H1 (cell line): ENCODE measurements around the gene OLFM1. TPM values are rescaled to one million over a fixed set of nuclear protein-coding genes. Genes with fewer than 3 reads are reported as not detected.

Experiments
- CTCF ChIA-PET: fragments of 300-600 bp; sonication (Branson Sonifier 250); formaldehyde crosslinking; loops from one replicate; lab custom pipeline; 2021; ENCODE audit not compliant: partially characterized antibody; lab: Charles Lee
- POLR2A ChIA-PET: fragments of 300-600 bp; sonication (Branson Sonifier 250); formaldehyde crosslinking; loops from one replicate; lab custom pipeline; 2021; ENCODE audit warnings: inconsistent platforms; ENCODE audit not compliant: partially characterized antibody; lab: Charles Lee
- DNase-seq, 2 experiments: peaks; one replicate each; pipeline versions ENCODE4 v3.0.0 to v3.0.0-alpha.2; 2010 to 2022; ENCODE audit warnings: low spot score in 2 of 2, low read depth in 1 of 2, mixed read lengths in 1 of 2
- FAIRE-seq: peaks from 2 replicates; lab custom pipeline; 2011; peaks lifted over from hg19 to GRCh38; lab: Jason Lieb, UNC
- H2AFZ ChIP-seq: 2 replicates; pipeline ENCODE4 v1.8.1; 2012; ENCODE audit warnings: low read length, inconsistent platforms
- H2AK5ac ChIP-seq: 2 replicates; pipeline ENCODE4 v1.6.1; 2013; ENCODE audit warnings: low read depth, low read length
- H2BK120ac ChIP-seq: replicated peaks from 2 replicates; pipeline ENCODE3; 2013; ENCODE audit warnings: low read depth, low read length, inconsistent platforms
- H2BK12ac ChIP-seq: 2 replicates; pipeline ENCODE4 v1.6.1; 2013; ENCODE audit warnings: low read depth, low read length
- H2BK15ac ChIP-seq: 2 replicates; pipeline ENCODE4 v1.6.1; 2013; ENCODE audit warnings: low read length
- H2BK20ac ChIP-seq: 2 replicates; pipeline ENCODE4 v1.6.1; 2013; ENCODE audit warnings: low read length
- H2BK5ac ChIP-seq: 2 replicates; pipeline ENCODE4 v1.6.1; 2013; ENCODE audit warnings: low read depth, low read length
- H3K14ac ChIP-seq: 2 replicates; pipeline ENCODE4 v1.6.1; 2013; ENCODE audit warnings: inconsistent platforms; ENCODE audit not compliant: insufficient read length
- H3K18ac ChIP-seq: 2 replicates; pipeline ENCODE4 v1.6.1; 2013; ENCODE audit warnings: low read length; ENCODE audit errors: extremely low read depth
- H3K23ac ChIP-seq: 2 replicates; pipeline ENCODE4 v1.6.1; 2013; ENCODE audit warnings: inconsistent platforms; ENCODE audit not compliant: insufficient read length
- H3K23me2 ChIP-seq: 2 replicates; pipeline ENCODE4 v1.6.1; 2013; ENCODE audit warnings: low read depth, low read length
- H3K27ac ChIP-seq: 2 replicates; pipeline ENCODE4 v1.6.1; 2011; ENCODE audit warnings: low read depth, low read length, inconsistent platforms
- H3K27me3 ChIP-seq, 4 experiments: replicated peaks in 1 of 4; 1 replicate in 1 of 4; 2 replicates in 3 of 4; pipeline versions ENCODE4 v1.6.1 to v1.8.1; 2011 to 2013; ENCODE audit warnings: low read length in 3 of 4, mild to moderate bottlenecking in 3 of 4, inconsistent platforms in 2 of 4, mixed read lengths in 2 of 4, moderate library complexity in 1 of 4; ENCODE audit not compliant: control insufficient read depth in 3 of 4, insufficient read depth in 3 of 4; ENCODE audit errors: extremely low read depth in 1 of 4
- H3K36me3 ChIP-seq, 4 experiments: 2 replicates each; pipeline versions ENCODE4 v1.6.1 to v1.8.1; 2011 to 2013; ENCODE audit warnings: mild to moderate bottlenecking in 4 of 4, low read length in 3 of 4, moderate library complexity in 2 of 4, control low read depth in 1 of 4, inconsistent platforms in 1 of 4; ENCODE audit not compliant: insufficient read depth in 4 of 4, control insufficient read depth in 2 of 4
- H3K4ac ChIP-seq: replicated peaks from 2 replicates; pipeline ENCODE3; 2013; ENCODE audit warnings: low read length, low read depth, mixed read lengths, inconsistent platforms; ENCODE audit not compliant: insufficient read length
- H3K4me1 ChIP-seq, 4 experiments: replicated peaks in 1 of 4; 1 replicate in 1 of 4; 2 replicates in 3 of 4; pipeline versions ENCODE4 v1.6.1 to v1.8.1; 2011 to 2013; ENCODE audit warnings: low read length in 3 of 4, inconsistent platforms in 2 of 4, mixed read lengths in 1 of 4; ENCODE audit not compliant: insufficient read depth in 4 of 4, control insufficient read depth in 3 of 4
- H3K4me2 ChIP-seq, 2 experiments: 2 replicates each; pipeline versions ENCODE4 v1.6.1 to v1.8.1; 2011 to 2013; ENCODE audit warnings: low read depth in 2 of 2, low read length in 2 of 2, control low read depth in 1 of 2, inconsistent platforms in 1 of 2, mild to moderate bottlenecking in 1 of 2; ENCODE audit not compliant: insufficient read depth in 1 of 2
- H3K4me3 ChIP-seq, 4 experiments: fragments of 200-600, 300-600 bp in 1 of 4; sonication (generic), shearing (Covaris generic), sonication (Bioruptor Twin) in 1 of 4; 2 replicates each; pipeline versions ENCODE4 v1.5.1 to v1.8.1; 2011 to 2016; ENCODE audit warnings: low read length in 4 of 4, low read depth in 3 of 4, control low read depth in 2 of 4, inconsistent platforms in 2 of 4, mild to moderate bottlenecking in 2 of 4, mixed read lengths in 1 of 4, moderate library complexity in 1 of 4; ENCODE audit not compliant: insufficient read depth in 2 of 4; ENCODE audit errors: extremely low read depth in 1 of 4
- H3K56ac ChIP-seq: replicated peaks from 2 replicates; pipeline ENCODE3; 2013; ENCODE audit warnings: low read depth, mild to moderate bottlenecking, mixed read lengths, low read length, inconsistent platforms; ENCODE audit not compliant: insufficient read length
- H3K79me1 ChIP-seq: 2 replicates; pipeline ENCODE4 v1.6.1; 2013; ENCODE audit warnings: low read depth, low read length, control low read depth
- H3K79me2 ChIP-seq, 2 experiments: 2 replicates each; pipeline versions ENCODE4 v1.6.1 to v1.8.1; 2012 to 2013; ENCODE audit warnings: low read length in 2 of 2, mild to moderate bottlenecking in 2 of 2, inconsistent platforms in 1 of 2; ENCODE audit not compliant: insufficient read depth in 2 of 2, control insufficient read depth in 1 of 2
- H3K9ac ChIP-seq, 4 experiments: replicated peaks in 1 of 4; 1 replicate in 1 of 4; 2 replicates in 3 of 4; pipeline versions ENCODE4 v1.6.1 to v1.8.1; 2011 to 2013; ENCODE audit warnings: low read depth in 3 of 4, low read length in 3 of 4, control low read depth in 2 of 4, mild to moderate bottlenecking in 2 of 4, moderate library complexity in 2 of 4, inconsistent platforms in 1 of 4; ENCODE audit errors: extremely low read depth in 1 of 4
- H3K9me3 ChIP-seq, 2 experiments: 2 replicates each; pipeline versions ENCODE4 v1.6.1 to v1.8.1; 2012 to 2013; ENCODE audit warnings: mild to moderate bottlenecking in 2 of 2, moderate library complexity in 2 of 2, control low read depth in 1 of 2, inconsistent platforms in 1 of 2, low read depth in 1 of 2, low read length in 1 of 2, mixed read lengths in 1 of 2; ENCODE audit not compliant: insufficient read depth in 2 of 2
- H4K20me1 ChIP-seq, 2 experiments: replicated peaks in 1 of 2; 2 replicates each; pipeline versions ENCODE3 to v1.8.1; 2011 to 2013; ENCODE audit warnings: inconsistent platforms in 2 of 2, low read length in 2 of 2, mild to moderate bottlenecking in 1 of 2; ENCODE audit not compliant: insufficient read depth in 2 of 2, control insufficient read depth in 1 of 2
- H4K5ac ChIP-seq: 2 replicates; pipeline ENCODE4 v1.6.1; 2013; ENCODE audit warnings: low read length, low read depth, mixed read lengths, inconsistent platforms; ENCODE audit not compliant: insufficient read length
- H4K8ac ChIP-seq: 2 replicates; pipeline ENCODE4 v1.8.0; 2013; ENCODE audit warnings: mild to moderate bottlenecking, moderate library complexity, low read length, inconsistent platforms; ENCODE audit not compliant: insufficient read depth; ENCODE audit errors: extremely low read depth
- H4K91ac ChIP-seq: replicated peaks from 2 replicates; pipeline ENCODE3; 2013; ENCODE audit warnings: low read length, mixed read lengths, inconsistent platforms; ENCODE audit not compliant: insufficient read length
- ATF3 ChIP-seq: IDR thresholded peaks from 2 replicates; pipeline ENCODE4 v1.6.1; 2011; ENCODE audit warnings: low read depth, mild to moderate bottlenecking, low read length; ENCODE audit not compliant: insufficient read depth
- BCL11A ChIP-seq, 2 experiments: IDR thresholded peaks; one replicate each; pipeline ENCODE4 v1.6.1; 2011; ENCODE audit warnings: low read depth in 2 of 2, low read length in 2 of 2, mild to moderate bottlenecking in 2 of 2
- BRCA1 ChIP-seq: IDR thresholded peaks from 2 replicates; pipeline ENCODE4 v1.6.1; 2012; ENCODE audit warnings: low read depth, low read length, improper control_type of control experiment
- CBX5 ChIP-seq: fragments of 300-800, 300-1000 bp; sonication (generic); IDR thresholded peaks from 2 replicates; pipeline ENCODE4 v1.7.1; 2016; ENCODE audit warnings: antibody characterized with exemption, low read length, low read depth
- GABPA ChIP-seq: IDR thresholded peaks from 2 replicates; pipeline ENCODE4 v1.6.1; 2011; ENCODE audit warnings: mild to moderate bottlenecking, low read length, moderate library complexity, borderline replicate concordance; ENCODE audit not compliant: insufficient read depth
- SUZ12 ChIP-seq: fragments of 200-600 bp; sonication (generic); IDR thresholded peaks from 2 replicates; pipeline ENCODE4 v1.6.1; 2012; ENCODE audit warnings: mild to moderate bottlenecking, inconsistent platforms, low read length, moderate library complexity, mixed read lengths
- TAF7 ChIP-seq: optimal IDR thresholded peaks from 2 replicates; pipeline ENCODE3; 2011; ENCODE audit warnings: low read depth, mild to moderate bottlenecking, inconsistent platforms, low read length, moderate library complexity, borderline replicate concordance
- WGBS, 2 experiments: shearing (Covaris generic) in 1 of 2; methylation state at CpG; one replicate each; pipeline versions ENCODE4 v1.1.6 to v1.1.7; 2013 to 2015; ENCODE audit warnings: low lambda C conversion rate in 2 of 2, mixed read lengths in 2 of 2, inconsistent platforms in 1 of 2, low coverage in 1 of 2, missing lambda C conversion rate in 1 of 2; ENCODE audit not compliant: insufficient replicate concordance in 2 of 2, insufficient coverage in 1 of 2, insufficient read length in 1 of 2; ENCODE audit errors: extremely low coverage in 1 of 2, missing lambda C conversion rate in 1 of 2; 5-methylcytosine and 5-hydroxymethylcytosine counted together
- polyA plus RNA-seq, 7 experiments: library from polyadenylated mRNA; depleted of rRNA in 3 of 7; stranded (reverse) in 5 of 7; unstranded in 2 of 7; fragments of >200 nt in 5 of 7; fragments of 200-250 nt in 2 of 7; gene quantifications; 1 replicate in 5 of 7; 2 replicates in 1 of 7; 4 replicates in 1 of 7; pipeline versions ENCODE4 v1.2.1 to v1.2.3, GENCODE V29; 2011 to 2013; ENCODE audit warnings: missing spikeins in 2 of 7, mixed read lengths in 2 of 7
- total RNA-seq: library from RNA; stranded (reverse); fragmentation: NEBNext Ultra II Directional; extraction: Animal tissue kit (Norgen Biotek cat#: 25700); gene quantifications from 2 replicates; pipeline ENCODE4 v1.2.1, GENCODE V29; 2021

The OLFM1 gene
- total and polyA plus RNA-seq, 2 of the 8 experiments (the other 6 are each of a cell fraction or from before 2014, with no cell fraction given): 53.0 to 53.4 TPM

- peak overlapping the region; percentile 51 to 67 (median 56) for H3K4me3 ChIP-seq
- no peak for FAIRE-seq
- CTCF ChIA-PET: interaction anchor here (1.2 to 12.6 kb wide), 7 partner anchors 13 to 325 kb away, joined by 3 to 137 read pairs (median 5); no protein-coding TSS in a partner anchor
Observed at GRCh38 chr9:135088979-135089847, 1.7 kb downstream of the OLFM1 start.

More at GRCh38 chr9:135088979-135089847, 1.7 kb downstream of the OLFM1 start:
- Histone ChIP-seq H3K79me1 (peaks cover 11% of the 10 kb centered on the region), H4K91ac (no peak overlapping the region), H3K27ac (no peak overlapping the region), H3K27me3 (peaks cover 0 to 17% (median 12%) of the 10 kb centered on the region in 4 experiments; a peak in 5 of 7 replicates), H3K23me2 (peaks cover 25% of the 10 kb centered on the region), H3K9me3 (no peaks in the 10 kb centered on the region), H3K79me2 (peaks cover 3 to 9% of the 10 kb centered on the region in 2 experiments; a peak in 3 of 4 replicates), H3K23ac (no peak overlapping the region), H3K18ac (no peak overlapping the region; the same call in 1 of the 2 replicates), H3K4me1 (peaks cover 0 to 19% (median 10%) of the 10 kb centered on the region in 4 experiments; a peak in 6 of 7 replicates), H3K14ac (no peak overlapping the region), H2BK20ac (no peak overlapping the region), H4K5ac (no peak overlapping the region), H3K36me3 (peaks cover 0 to 11% (median 10%) of the 10 kb centered on the region in 4 experiments; a peak in 3 of 8 replicates), H3K56ac (no peak overlapping the region), H4K20me1 (peaks cover 20 to 29% of the 10 kb centered on the region in 2 experiments), H3K4me2 (peak overlapping the region; percentile 66 to 86), H2AK5ac (no peak overlapping the region), H4K8ac (no peak overlapping the region; the same call in 1 of the 2 replicates), H2BK12ac (no peak overlapping the region), H2BK5ac (no peak overlapping the region), H2AFZ (no peak overlapping the region), H3K9ac (no peak overlapping the region), H2BK120ac (no peak overlapping the region), H3K4ac (peak overlapping the region; percentile 73), H2BK15ac (no peak overlapping the region)
- TF ChIP-seq BCL11A (IDR thresholded peaks at IDR 0.05; ENCODE audit: low read depth in 2 of 2, low read length in 2 of 2) (no peak), SUZ12 (peak; percentile 17; the same call in 1 of the 2 replicates), GABPA (no peak), CBX5 (no peak), BRCA1 (no peak), TAF7 (no peak), ATF3 (no peak)
- POLR2A ChIA-PET: interaction anchor here (1.7 kb wide), 1 partner anchor 325 kb away, joined by 4 read pairs; no protein-coding TSS in a partner anchor
- DNase-seq: no peak
- WGBS, 2 experiments: 68% methylated on average over 30 of the region's 35 CpGs; no CpG with 5 or more reads in 1 of the 2 experiments
